ENCODE data around the gene TAF5. TPM values are rescaled to one million over a fixed set of nuclear protein-coding genes. Genes with fewer than 3 reads are reported as not detected.

TAF5 gene
- total RNA-seq, 1 experiment from 2014 or later = 8.3 TPM

- no peak overlapping the region for H2BK15ac ChIP-seq (ENCODE audit: low read depth, low read length)
- no peaks in the 10 kb centered on the region for H3K79me1 ChIP-seq (ENCODE audit: insufficient read depth, low read depth, low read length, poor library complexity, severe bottlenecking)
- H3K4me2 ChIP-seq (ENCODE audit: insufficient read depth, insufficient read length, low read length) = no peak overlapping the region
- no peaks in the 10 kb centered on the region for H4K20me1 ChIP-seq (ENCODE audit: control insufficient read depth, insufficient read depth, insufficient read length)
- H3K18ac ChIP-seq (ENCODE audit: insufficient read length, low read depth, low read length) = no peak overlapping the region
- no peak overlapping the region for H3K4ac ChIP-seq (ENCODE audit: low read depth, low read length)
- Mint-ChIP-seq H3K4me1 (no peaks in the 10 kb centered on the region), H3K9me3 (no peaks in the 10 kb centered on the region), H3K4me3 (no peak overlapping the region), H3K27ac (no peak overlapping the region; a peak in 1 of 7 replicates), H3K36me3 (ENCODE audit: insufficient read depth in 1 of 3, low read depth in 3 of 3) (peaks cover 49 to 91% (median 84%) of the 10 kb centered on the region in 3 experiments), H3K27me3 (ENCODE audit: low read depth) (no peaks in the 10 kb centered on the region)
- H3K27me3 ChIP-seq (ENCODE audit: insufficient read depth, low read length) = no peaks in the 10 kb centered on the region
- no peaks in the 10 kb centered on the region for H3K79me2 ChIP-seq (ENCODE audit: insufficient read depth, low read length)
- no peak overlapping the region for H3K56ac ChIP-seq (ENCODE audit: insufficient read length, low read depth, low read length)
- no peak overlapping the region for H2BK120ac ChIP-seq (ENCODE audit: low read depth, low read length, poor library complexity, severe bottlenecking)
- no peak overlapping the region for H3K23ac ChIP-seq (ENCODE audit: insufficient read length, low read depth, low read length)
- H3K9ac ChIP-seq (ENCODE audit: extremely low read depth, insufficient read length, low read length) = no peak overlapping the region
- no peak overlapping the region for H2AK5ac ChIP-seq (ENCODE audit: insufficient read length, low read length)
- no peak overlapping the region for H2BK5ac ChIP-seq (ENCODE audit: insufficient read length, low read length)
- H4K8ac ChIP-seq (replicated peaks; ENCODE audit: insufficient read length, low read depth, low read length) = no peak overlapping the region
- H3K4me1 ChIP-seq (ENCODE audit: insufficient read depth, low read length) = no peaks in the 10 kb centered on the region
- H4K5ac ChIP-seq (ENCODE audit: insufficient read length, low read depth, low read length) = no peak overlapping the region
- H2BK12ac ChIP-seq (ENCODE audit: insufficient read length, low read depth, low read length) = no peak overlapping the region
- H3K23me2 ChIP-seq (ENCODE audit: insufficient read length, low read depth, low read length, poor library complexity, severe bottlenecking) = no peaks in the 10 kb centered on the region
- WGBS (ENCODE audit: extremely low coverage, insufficient read length, low lambda C conversion rate) = no CpG with 5 or more reads among the region's 5 CpGs
- H2BK20ac ChIP-seq (ENCODE audit: low read depth, low read length, poor library complexity, severe bottlenecking) = no peak overlapping the region
- TF ChIP-seq CTCF (conservative IDR thresholded peaks at IDR 0.05) = no peak
- H2AFZ ChIP-seq (ENCODE audit: low read length) = no peak overlapping the region
- H3K9me3 ChIP-seq (ENCODE audit: control insufficient read depth, low read depth, low read length) = no peaks in the 10 kb centered on the region
- no peak overlapping the region for H3K27ac ChIP-seq (ENCODE audit: insufficient read length, low read depth, low read length)
- no peak for DNase-seq
- no peak overlapping the region for H4K91ac ChIP-seq (ENCODE audit: insufficient read length, low read depth, low read length)
- no peak overlapping the region for H3T11ph ChIP-seq (ENCODE audit: low read length)
- no peak overlapping the region for H3K14ac ChIP-seq (ENCODE audit: insufficient read depth, low read length)
Observed at GRCh38 chr10:103423748-103424147, 56.0 kb downstream of the TAF5 start.
